HG02642 (cell line): ENCODE data around the gene PSAT1.

Source experiments
- ATAC-seq: cut with Tn5 transposase; IDR thresholded peaks from one replicate; pipeline ENCODE4 v1.9.1; 2021; ENCODE audit warnings: mild to moderate bottlenecking; ENCODE audit not compliant: unreplicated experiment, poor library complexity

PSAT1 gene

DNA sequence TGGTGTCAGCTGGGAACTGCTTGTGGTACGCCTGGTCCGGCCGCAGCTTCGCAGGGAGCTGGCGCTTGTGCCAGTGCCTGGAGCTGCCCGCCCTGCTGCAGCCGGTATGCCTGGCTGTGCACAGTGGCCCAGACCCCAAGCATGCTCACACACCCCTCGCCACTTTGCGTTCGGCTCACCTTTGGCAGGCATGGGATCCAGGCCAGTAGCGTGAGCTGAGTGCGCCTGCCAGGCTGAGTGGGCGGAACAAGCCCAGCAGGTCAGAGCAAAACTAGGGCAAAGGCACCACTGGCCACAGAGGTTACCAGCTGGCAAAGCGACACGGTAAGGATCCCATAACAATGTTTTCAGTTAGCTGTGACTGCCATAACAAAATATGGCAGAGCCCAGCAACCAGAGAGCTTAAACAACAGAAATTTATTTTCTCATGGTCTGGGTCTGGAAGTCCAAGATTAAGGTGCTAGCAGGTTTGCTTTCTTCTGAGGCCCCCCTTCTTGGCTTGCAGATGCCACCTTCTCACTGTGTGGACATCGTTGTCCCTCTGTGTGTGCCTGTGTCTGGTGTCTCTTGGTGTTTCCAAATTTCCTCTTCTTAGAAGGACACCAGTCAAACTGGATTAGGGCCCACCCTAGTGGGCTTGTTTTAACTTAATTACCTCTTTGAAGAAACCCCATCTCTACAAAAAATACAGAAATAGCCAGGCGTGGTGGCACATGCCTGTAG lies 61.6 kb downstream of the PSAT1 start:
- ATAC-seq = no peak

DNA sequence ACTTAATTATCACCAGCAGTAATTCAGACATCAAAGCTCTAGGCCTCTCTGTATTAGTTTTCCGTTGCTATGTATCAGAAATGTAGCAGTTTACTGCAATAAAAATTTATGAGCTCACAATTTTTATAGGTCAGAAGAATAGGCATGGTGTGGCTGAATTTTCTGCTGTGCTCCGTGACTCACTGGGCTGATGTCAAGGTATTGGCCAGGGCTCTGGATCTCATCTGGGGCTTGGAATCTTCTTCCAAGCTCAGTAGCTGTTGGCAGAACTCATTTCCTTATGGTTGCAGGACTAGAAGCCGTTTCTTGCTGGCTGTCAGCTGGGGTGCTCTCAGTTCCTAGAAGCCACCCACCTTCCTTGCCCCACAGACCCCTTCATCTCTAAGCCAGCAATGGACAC lies 66.3 kb downstream of the PSAT1 start:
- no peak for ATAC-seq

DNA sequence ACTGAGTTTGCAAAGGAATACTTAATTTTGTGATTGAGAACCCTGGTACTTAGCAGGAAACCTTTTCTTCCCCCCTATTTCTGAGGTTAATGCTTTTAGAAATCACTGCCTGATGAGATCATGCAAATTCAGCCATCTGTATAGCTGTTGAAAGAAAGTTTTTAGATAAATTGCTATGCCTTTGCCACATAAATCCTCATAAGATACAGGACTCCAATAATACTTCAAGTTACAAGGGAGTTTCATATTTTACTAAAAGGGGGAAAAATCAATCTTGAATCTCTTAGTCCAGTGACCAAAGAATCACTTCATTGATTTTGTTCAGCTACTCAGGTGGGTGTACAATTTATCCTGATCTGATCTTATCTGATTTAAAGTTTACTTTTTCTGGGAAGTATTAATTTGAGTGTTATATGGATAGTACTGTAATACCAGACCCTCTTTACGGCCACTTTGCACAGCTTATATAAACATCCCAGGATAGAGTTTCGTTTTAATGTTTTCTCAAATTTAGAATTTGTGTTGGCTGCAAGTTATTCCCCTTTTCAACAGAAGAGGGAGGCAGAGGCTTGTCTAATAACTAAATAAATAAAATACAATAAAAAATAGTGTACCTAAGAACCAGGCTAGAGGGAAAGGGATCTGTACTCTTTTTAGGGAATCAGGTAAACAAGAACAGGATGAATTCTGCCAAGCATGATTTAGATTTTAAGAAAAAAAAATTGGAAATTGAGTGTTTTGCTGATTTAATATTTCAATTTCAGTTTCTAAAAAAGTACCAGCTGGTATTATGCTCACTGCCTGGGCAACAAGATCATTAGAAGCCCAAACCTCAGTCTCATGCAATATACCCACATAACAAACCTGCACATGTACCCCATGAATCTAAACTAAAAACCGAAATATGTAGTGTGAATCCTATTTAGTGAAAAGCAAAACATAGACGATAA lies 69.1 kb downstream of the PSAT1 start:
- ATAC-seq = no peak

DNA sequence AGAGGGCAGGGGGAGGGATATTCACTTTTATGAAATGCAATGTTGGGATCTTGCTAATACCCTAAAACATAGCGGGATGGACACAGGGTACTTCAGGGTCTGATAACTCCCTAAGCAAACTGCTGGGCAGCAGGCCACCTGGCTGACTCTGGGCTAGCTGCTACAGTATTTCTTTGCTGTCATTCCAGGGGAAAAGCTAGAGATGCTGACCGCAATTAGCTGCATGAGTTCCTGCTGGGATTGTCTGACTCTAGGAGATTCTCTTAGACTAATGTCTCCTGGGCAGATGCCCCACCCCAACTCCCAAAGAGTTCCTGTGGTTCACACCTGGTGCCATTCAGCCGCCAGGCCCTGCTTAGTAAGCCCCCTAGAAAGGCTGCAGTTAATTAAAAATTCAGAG lies 69.9 kb downstream of the PSAT1 start:
- ATAC-seq = no peak

DNA sequence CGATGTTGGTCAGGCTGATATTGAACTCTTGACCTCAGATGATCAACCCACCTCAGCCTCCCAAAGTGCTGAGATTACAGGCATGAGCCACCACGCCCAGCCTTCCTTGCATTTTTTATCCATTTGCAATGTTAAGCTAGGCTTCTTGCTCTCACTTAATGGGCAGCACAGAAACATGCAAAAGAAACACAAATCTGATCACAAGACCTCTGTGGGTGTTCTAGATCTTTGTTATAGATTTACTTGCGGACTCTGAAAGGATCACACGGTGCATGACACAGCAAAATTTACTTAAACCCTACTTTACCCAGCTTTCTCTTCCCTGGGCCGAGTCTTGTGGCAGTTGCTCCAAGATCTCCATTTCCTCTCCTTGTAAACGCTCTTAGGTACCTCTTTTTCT lies 71.3 kb downstream of the PSAT1 start:
- no peak for ATAC-seq

DNA sequence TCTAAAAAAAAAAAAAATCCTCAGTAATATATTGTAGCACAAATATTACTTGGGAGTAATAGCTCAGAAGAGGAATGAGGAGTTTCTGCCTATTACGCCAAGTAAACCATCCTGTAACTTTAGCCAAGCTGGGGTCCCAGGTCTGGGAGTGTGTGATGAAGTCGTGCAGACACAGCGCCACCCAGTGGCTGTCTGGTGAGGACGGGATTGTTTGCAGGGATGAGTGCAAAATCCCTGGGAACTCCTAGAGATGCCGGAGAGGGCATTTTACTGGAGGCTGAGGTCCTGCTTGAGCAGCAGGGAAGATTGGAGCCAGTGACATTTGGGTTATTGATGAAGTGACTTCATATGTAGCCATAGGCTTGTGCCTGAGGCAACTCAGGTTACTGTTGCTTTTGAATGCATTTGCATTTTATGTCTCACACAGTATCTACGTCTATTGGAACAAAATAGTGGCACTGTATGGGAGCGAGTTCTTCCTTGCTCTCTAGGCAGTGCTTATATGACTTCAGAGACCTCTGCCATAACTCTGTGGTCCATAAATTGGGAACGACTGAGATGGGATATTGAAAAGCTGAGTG lies 72.8 kb downstream of the PSAT1 start:
- ATAC-seq = peak; percentile 66

DNA sequence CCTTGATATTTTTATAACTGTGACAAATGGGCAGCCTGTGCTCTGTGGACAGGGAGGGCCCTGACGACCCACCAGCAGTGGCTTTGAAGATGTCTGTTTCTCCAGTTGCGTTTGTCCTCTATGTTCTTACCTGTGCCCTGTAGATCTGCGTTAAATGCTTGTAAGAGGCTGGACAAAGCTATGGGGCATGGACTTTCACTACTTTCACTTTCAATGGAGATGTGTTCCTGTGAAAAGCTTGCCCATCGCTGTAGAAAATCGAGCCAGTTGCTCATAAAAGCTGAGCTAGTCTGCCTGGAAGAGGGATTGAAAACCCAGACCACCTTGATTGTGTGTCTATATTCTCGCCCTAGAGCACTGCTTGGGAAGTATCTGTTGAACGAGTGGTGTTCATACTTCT lies 74.1 kb downstream of the PSAT1 start:
- no peak for ATAC-seq

DNA sequence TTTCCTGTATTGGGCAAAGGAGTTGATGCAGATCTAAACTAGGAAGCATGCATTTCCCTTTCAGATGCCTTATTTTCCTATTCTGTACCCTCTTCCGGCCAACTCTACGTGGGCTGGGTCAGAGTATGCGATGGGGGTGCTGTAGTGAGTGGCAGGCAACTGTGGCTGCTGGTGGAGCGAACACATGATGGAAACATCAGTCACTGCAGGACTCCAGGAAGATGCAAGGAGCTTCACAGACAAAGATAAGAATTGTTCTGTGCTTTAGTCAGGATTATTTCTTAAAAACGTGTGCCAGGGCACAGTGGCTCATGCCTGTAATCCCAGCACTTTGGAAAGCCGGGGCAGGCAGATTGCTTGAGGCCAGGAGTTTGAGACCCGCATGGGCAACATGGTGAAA lies 75.1 kb downstream of the PSAT1 start:
- ATAC-seq = no peak
